ENCODE measurements around the gene METTL2A. TPM values are rescaled to one million over a fixed set of nuclear protein-coding genes. Genes with fewer than 3 reads are reported as not detected.
"Not testable (repeated sequence)": the region's sequence is repeated elsewhere in the genome, so short reads cannot be mapped to it uniquely, and the experiment has no call there.

The METTL2A gene
- total RNA-seq, result 11.3 and 15.9 TPM in 2 replicates

- DNase-seq (ENCODE audit: low read depth in 2 of 2), result peak; percentile 69 to 85
These were observed at the start of gene METTL2A for GRCh38 chr17:62423647-62424461. Gene METTL2A (plus strand): TSS chr17:62423897. CDS start chr17:62423903, 6 bp downstream.

GRCh38 chr17:62380253-62380652 lies 43.4 kb upstream of the METTL2A start, which contains the start of gene EFCAB3:
Gene EFCAB3 (plus strand): TSS chr17:62380553. CDS start chr17:62382980, 2,427 bp downstream.
- DNase-seq (ENCODE audit: low read depth in 2 of 2), result no peak

- no peak for DNase-seq (ENCODE audit: low read depth in 2 of 2)
These were observed 42.1 kb upstream of the METTL2A start for GRCh38 chr17:62381561-62381960.

GRCh38 chr17:62388856-62389255 lies 34.8 kb upstream of the METTL2A start:
- DNase-seq (ENCODE audit: low read depth in 2 of 2), result no peak

GRCh38 chr17:62392908-62393307 lies 30.8 kb upstream of the METTL2A start:
- no peak for DNase-seq (ENCODE audit: low read depth in 2 of 2)

- no peak for DNase-seq (ENCODE audit: low read depth in 2 of 2)
These were observed 24.8 kb upstream of the METTL2A start for GRCh38 chr17:62398891-62399290.

GRCh38 chr17:62405451-62405850 lies 18.2 kb upstream of the METTL2A start:
- DNase-seq (ENCODE audit: low read depth in 2 of 2), result no peak

GRCh38 chr17:62413090-62413489 lies 10.6 kb upstream of the METTL2A start:
- DNase-seq (ENCODE audit: low read depth in 2 of 2), result not testable (repeated sequence)

GRCh38 chr17:62426214-62426613 lies 2.5 kb downstream of the METTL2A start:
- DNase-seq (ENCODE audit: low read depth in 2 of 2), result not testable (repeated sequence)

GRCh38 chr17:62435251-62435650 lies 11.6 kb downstream of the METTL2A start:
- DNase-seq (ENCODE audit: low read depth in 2 of 2), result not testable (repeated sequence)

- not testable (repeated sequence) for DNase-seq (ENCODE audit: low read depth in 2 of 2)
These were observed 17.5 kb downstream of the METTL2A start for GRCh38 chr17:62441181-62441580.

- no peak for DNase-seq (ENCODE audit: low read depth in 2 of 2)
These were observed 20.4 kb downstream of the METTL2A start for GRCh38 chr17:62444063-62444462.

- not testable (repeated sequence) for DNase-seq (ENCODE audit: low read depth in 2 of 2)
These were observed 22.1 kb downstream of the METTL2A start for GRCh38 chr17:62445791-62446190.

GRCh38 chr17:62452195-62452594 lies 28.5 kb downstream of the METTL2A start:
- DNase-seq (ENCODE audit: low read depth in 2 of 2), result not testable (repeated sequence)

- not testable (repeated sequence) for DNase-seq (ENCODE audit: low read depth in 2 of 2)
These were observed 29.3 kb downstream of the METTL2A start for GRCh38 chr17:62453041-62453440.

- DNase-seq (ENCODE audit: low read depth in 2 of 2), result not testable (repeated sequence)
These were observed 30.0 kb downstream of the METTL2A start for GRCh38 chr17:62453656-62454055.

GRCh38 chr17:62454111-62454510 lies 30.4 kb downstream of the METTL2A start:
- not testable (repeated sequence) for DNase-seq (ENCODE audit: low read depth in 2 of 2)

GRCh38 chr17:62456016-62456415 lies 32.3 kb downstream of the METTL2A start:
- no peak for DNase-seq (ENCODE audit: low read depth in 2 of 2)

- not testable (repeated sequence) for DNase-seq (ENCODE audit: low read depth in 2 of 2)
These were observed 34.8 kb downstream of the METTL2A start for GRCh38 chr17:62458483-62458882.

- DNase-seq (ENCODE audit: low read depth in 2 of 2), result not testable (repeated sequence)
These were observed 40.7 kb downstream of the METTL2A start for GRCh38 chr17:62464422-62464821.

GRCh38 chr17:62465271-62465670 lies 41.6 kb downstream of the METTL2A start:
- DNase-seq (ENCODE audit: low read depth in 2 of 2), result not testable (repeated sequence)

- DNase-seq (ENCODE audit: low read depth in 2 of 2), result peak; percentile 78 to 89
These were observed 47.1 kb downstream of the METTL2A start for GRCh38 chr17:62470666-62471379.

Data from lung microvascular endothelial cell (primary cell).